ENCODE results near the gene ARID1B. TPM values are rescaled to one million over a fixed set of nuclear protein-coding genes. Genes with fewer than 3 reads are reported as not detected.

The ARID1B gene
- total RNA-seq, 2 donors from 2014 or later, result 53.1 to 69.5 TPM

DNA sequence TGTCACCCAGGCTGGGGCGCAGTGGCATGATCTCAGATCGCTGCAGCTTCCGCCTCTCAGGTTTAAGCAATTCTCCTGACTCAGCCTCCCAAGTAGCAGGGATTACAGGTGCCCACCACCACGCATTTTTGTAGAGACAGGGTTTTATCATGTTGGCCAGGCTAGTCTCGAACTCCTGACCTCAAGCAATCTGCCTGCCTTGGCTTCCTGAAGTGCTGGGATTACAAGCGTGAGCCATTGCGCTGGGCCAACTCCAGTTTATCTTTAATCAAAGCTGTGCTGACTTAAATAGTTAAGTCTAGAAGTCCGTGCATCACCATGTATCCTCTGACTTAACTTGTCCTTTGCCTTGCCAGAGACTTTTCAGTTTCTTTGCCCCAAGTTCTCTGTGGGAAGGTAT is 321.8 kb downstream of the ARID1B start:
- no peak for DNase-seq (ENCODE audit: low spot score in 2 of 2)
- Mint-ChIP-seq H3K9me3 (no peaks in the 10 kb centered on the region), H3K27ac (no peak overlapping the region), H3K36me3 (peaks cover 8% of the 10 kb centered on the region in 2 donors)
- ATAC-seq, result no peak

DNA sequence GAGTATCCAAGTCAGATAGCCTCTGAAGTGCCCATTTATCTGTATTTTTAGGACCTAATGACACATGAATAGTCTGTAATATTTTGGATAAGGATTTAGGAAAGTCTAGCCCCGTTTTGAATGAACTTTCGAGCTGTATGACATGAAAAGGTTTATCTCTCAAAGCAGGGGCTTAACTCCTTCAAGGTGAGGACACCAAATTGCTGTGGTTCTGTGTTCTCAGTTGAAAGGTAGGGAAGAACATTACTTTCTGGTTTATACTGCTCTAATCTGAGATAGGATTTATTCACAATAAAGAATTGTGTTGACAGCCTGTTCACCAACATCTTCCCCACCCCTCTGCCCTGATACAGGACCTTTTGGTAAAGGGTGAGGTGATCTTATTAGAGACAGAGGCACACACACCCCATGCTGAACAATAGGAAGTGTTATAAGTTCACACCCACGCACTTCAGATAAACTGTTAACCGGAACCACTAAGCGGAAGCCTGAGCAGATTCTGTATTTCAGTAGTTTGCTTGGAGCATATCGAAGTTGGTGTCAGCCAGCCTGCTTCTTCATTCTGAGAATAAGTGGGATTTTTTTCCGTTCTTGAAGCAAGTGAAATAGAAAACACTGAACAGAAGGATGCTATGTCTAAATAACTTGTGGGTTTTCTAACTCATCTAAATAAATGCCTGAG is 322.9 kb downstream of the ARID1B start:
- ATAC-seq, result peak; percentile 95 to 97
- H3K36me3 Mint-ChIP-seq, result peaks cover 7 to 8% of the 10 kb centered on the region in 2 donors
- peak overlapping the region; percentile 72 to 77 for H3K27ac Mint-ChIP-seq
- H3K9me3 Mint-ChIP-seq, result no peaks in the 10 kb centered on the region
- peak; percentile 48 to 57 for DNase-seq (ENCODE audit: low spot score in 2 of 2)

DNA sequence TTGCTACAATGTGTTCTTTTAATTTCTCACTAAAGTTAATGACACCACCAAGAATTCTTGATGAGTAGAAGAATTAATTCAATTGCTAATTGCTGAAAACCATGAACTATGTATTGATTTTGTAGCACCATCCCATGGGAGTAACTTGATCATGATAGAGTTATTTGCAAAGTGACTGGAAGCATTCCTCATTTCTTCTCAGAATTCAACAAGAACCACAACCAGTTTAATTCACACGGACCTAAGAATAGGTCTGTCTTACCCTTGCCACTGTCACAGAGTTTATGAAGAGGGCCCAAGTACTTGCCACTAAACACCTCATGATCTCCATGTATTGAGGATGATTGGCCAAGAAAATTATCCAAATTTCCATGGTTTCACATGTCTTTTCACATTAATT is 324.0 kb downstream of the ARID1B start:
- ATAC-seq (no peak), DNase-seq (ENCODE audit: low spot score in 2 of 2) (no peak)
- Mint-ChIP-seq H3K27ac (no peak overlapping the region), H3K36me3 (peaks cover 7 to 8% of the 10 kb centered on the region in 2 donors), H3K9me3 (no peaks in the 10 kb centered on the region)

DNA sequence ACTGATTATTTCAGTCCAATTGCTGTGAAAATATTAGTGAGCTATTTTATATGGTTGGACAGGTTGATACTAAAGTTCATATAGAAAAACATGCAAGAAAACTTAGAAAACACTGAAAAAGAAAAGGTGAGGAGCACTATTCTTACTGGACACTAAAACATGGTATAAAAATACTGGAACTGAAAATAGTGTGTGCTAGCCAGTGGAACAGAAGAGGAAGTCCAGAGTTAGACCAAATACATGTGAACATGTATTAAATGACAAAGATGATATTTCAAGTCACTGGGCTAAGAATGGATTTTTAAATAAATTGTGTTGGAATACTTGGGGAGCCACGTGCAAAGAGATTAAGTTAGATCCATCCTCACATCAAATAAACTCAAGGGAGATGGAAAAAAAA is 327.6 kb downstream of the ARID1B start:
- ATAC-seq (no peak), DNase-seq (ENCODE audit: low spot score in 2 of 2) (no peak)
- peaks cover 8 to 12% of the 10 kb centered on the region in 2 donors for H3K36me3 Mint-ChIP-seq
- H3K27ac Mint-ChIP-seq, result peak overlapping the region; percentile 9 to 39
- no peaks in the 10 kb centered on the region for H3K9me3 Mint-ChIP-seq

DNA sequence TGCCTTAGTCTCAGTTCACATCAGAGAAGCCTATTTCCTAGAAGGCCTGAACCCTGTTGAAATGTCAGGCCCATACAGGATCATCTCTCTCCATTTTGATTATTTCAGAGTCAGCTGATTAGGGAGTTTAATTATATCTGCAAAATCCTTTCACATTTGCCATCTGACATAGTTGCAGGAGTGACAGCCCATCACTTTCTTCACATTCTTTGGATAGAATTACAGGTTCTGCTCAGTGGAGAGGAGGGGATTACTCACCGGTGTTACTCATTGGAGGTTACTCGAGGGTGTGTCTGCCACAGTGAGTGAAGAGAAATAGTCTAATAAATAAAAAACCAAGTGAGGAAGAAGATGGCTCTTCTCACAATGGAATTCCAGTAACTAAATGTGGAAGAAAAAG is 329.3 kb downstream of the ARID1B start:
- no peaks in the 10 kb centered on the region for H3K9me3 Mint-ChIP-seq
- H3K36me3 Mint-ChIP-seq, result peaks cover 0 to 5% of the 10 kb centered on the region in 2 donors
- H3K27ac Mint-ChIP-seq, result peak overlapping the region; percentile 73 to 80
- DNase-seq (ENCODE audit: low spot score in 2 of 2), result no peak
- peak; percentile 42 to 46 for ATAC-seq

- ATAC-seq (no peak), DNase-seq (ENCODE audit: low spot score in 2 of 2) (no peak)
- peak overlapping the region; percentile 0 to 73 for H3K27ac Mint-ChIP-seq
- no peaks in the 10 kb centered on the region for H3K9me3 Mint-ChIP-seq
- peaks cover 0 to 12% of the 10 kb centered on the region in 2 donors for H3K36me3 Mint-ChIP-seq
Observed at GRCh38 chr6:157107571-157107914, 330.4 kb downstream of the ARID1B start.

- ATAC-seq (peak; percentile 92 to 94), DNase-seq (ENCODE audit: low spot score in 2 of 2) (peak in 1 of 2 donors; percentile 19)
- peaks cover 0 to under 1% of the 10 kb centered on the region in 2 donors for H3K9me3 Mint-ChIP-seq
- peak overlapping the region; percentile 0 to 73 for H3K27ac Mint-ChIP-seq
- H3K36me3 Mint-ChIP-seq, result peaks cover 0 to 15% of the 10 kb centered on the region in 2 donors
Observed at GRCh38 chr6:157107915-157108651, 330.9 kb downstream of the ARID1B start.

DNA sequence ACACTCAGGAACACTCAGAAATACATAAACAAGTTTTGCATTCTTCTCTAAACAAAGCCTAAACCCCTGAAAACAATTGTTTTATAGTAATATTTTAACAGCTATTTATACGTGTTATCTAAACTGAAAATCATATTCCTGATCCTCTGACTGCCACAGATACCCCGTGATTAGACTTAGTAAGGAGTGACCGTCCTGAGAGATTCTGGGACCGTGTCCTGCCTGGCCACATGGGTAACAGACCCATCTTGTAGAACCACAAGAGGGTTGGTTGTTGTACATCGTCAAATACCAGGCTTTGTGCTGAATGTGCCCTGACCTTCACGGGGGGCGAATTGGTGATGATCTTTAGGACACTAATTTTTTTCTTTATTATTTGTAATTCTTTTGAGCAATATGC is 331.7 kb downstream of the ARID1B start:
- no peak for ATAC-seq
- peaks cover 0 to 22% of the 10 kb centered on the region in 2 donors for H3K36me3 Mint-ChIP-seq

GRCh38 chr6:157110607-157111006 is 333.4 kb downstream of the ARID1B start:
- no peak overlapping the region for H3K27ac Mint-ChIP-seq
- H3K36me3 Mint-ChIP-seq, result peaks cover 0 to 22% of the 10 kb centered on the region in 2 donors
- H3K9me3 Mint-ChIP-seq, result peaks cover 0 to 4% of the 10 kb centered on the region in 2 donors
- DNase-seq (ENCODE audit: low spot score in 2 of 2) (no peak), ATAC-seq (no peak)

More for the DNA sequence above, 331.7 kb downstream of the ARID1B start:
- peaks cover 0 to 4% of the 10 kb centered on the region in 2 donors for H3K9me3 Mint-ChIP-seq
- no peak for DNase-seq (ENCODE audit: low spot score in 2 of 2)
- H3K27ac Mint-ChIP-seq, result no peak overlapping the region

GRCh38 chr6:157113389-157113788 is 336.2 kb downstream of the ARID1B start:
- H3K36me3 Mint-ChIP-seq, result peaks cover 0 to 17% of the 10 kb centered on the region in 2 donors
- no peak for ATAC-seq
- H3K27ac Mint-ChIP-seq, result no peak overlapping the region
- H3K9me3 Mint-ChIP-seq, result peaks cover 0 to 4% of the 10 kb centered on the region in 2 donors
- no peak for DNase-seq (ENCODE audit: low spot score in 2 of 2)

GRCh38 chr6:157116426-157116825 is 339.2 kb downstream of the ARID1B start:
- peaks cover 0 to 17% of the 10 kb centered on the region in 2 donors for H3K36me3 Mint-ChIP-seq
- no peak overlapping the region for H3K27ac Mint-ChIP-seq
- no peak for ATAC-seq
- no peak for DNase-seq (ENCODE audit: low spot score in 2 of 2)
- peaks cover 0 to 4% of the 10 kb centered on the region in 2 donors for H3K9me3 Mint-ChIP-seq

DNA sequence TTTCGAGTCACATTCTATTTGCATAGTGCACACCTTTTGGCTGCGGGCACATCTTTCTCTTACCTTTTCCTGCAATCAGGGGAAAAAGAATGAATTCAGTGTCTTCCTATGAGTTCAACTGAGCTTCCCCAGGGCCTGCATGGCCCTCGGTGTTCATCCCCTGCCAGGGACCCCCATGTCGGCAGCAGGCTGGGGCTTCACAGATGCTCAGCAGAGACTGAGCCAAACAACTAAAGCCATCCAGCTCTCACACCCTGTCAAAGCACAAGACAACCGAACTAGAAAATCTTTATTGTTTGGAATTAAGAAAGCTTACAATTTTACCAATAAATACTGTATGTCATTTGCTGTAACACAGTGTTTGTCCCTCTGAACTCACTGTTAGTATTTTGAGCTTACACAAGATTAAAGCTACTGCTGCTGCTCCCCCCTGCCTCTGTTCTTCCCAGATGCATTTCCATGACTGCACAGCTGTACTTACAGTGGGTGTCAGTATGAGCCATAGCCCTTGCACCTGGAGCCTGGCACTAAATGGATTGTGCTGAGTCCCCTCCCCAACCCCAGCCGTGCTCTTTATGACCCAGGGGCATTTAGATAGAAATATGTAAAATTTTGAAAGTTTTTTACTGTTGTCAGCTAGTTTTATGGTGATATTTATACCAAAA is 340.4 kb downstream of the ARID1B start:
- H3K9me3 Mint-ChIP-seq, result peaks cover 0 to 4% of the 10 kb centered on the region in 2 donors
- peaks cover 0 to 10% of the 10 kb centered on the region in 2 donors for H3K36me3 Mint-ChIP-seq
- DNase-seq (ENCODE audit: low spot score in 2 of 2) (no peak), ATAC-seq (no peak)
- no peak overlapping the region for H3K27ac Mint-ChIP-seq

DNA sequence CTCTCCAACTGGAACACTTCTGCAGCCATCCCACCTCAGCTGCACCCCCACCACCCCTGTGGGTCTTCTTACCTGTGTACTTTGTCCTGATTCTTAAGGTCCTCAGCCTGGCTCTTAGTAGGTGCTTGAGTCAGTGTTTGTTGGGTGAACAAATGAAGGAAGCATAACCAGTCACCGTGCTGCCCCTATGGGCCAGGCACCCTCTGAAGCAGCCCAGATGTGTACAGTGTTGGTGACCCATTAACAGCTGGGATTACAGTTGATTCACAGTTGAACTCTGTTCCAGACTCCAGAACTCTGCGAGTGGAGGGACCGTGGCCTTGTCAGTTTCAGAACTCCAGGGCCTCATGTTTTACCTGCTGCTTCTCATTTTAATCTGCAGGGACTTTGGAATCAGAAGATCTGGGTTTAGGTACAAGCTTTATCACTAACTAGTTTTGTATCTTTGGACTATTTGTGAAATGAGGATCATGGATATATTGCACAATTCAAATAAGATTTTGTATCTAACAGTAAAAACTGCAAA is 342.4 kb downstream of the ARID1B start:
- no peak for ATAC-seq
- DNase-seq (ENCODE audit: low spot score in 2 of 2), result no peak
- H3K27ac Mint-ChIP-seq, result peak overlapping the region in 1 of 2 donors; percentile 35
- H3K9me3 Mint-ChIP-seq, result no peaks in the 10 kb centered on the region
- no peaks in the 10 kb centered on the region for H3K36me3 Mint-ChIP-seq

GRCh38 chr6:157120534-157121232 is 343.5 kb downstream of the ARID1B start:
- no peak for ATAC-seq
- Mint-ChIP-seq H3K9me3 (no peaks in the 10 kb centered on the region), H3K36me3 (no peaks in the 10 kb centered on the region), H3K27ac (peak overlapping the region in 1 of 2 donors; percentile 35)
- DNase-seq (ENCODE audit: low spot score in 2 of 2), result no peak

DNA sequence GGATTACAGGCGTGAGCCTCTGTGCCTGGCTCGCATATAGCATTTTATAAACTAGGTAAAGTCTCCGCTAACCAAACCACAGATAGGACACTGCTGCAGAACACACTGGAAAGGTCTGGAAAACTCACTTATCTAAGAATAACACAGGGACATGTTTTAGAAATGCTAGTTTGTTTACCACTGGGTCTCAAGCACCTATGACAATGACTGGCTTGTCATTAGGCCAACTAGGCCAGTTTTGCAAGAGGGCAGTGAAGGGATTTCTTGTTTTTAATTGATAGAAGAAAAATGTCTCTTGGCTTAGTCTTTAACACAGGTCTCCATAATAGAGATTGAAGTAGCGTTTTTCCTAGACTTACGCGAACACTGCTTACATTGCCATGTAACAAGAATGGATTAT is 344.7 kb downstream of the ARID1B start:
- ATAC-seq (no peak), DNase-seq (ENCODE audit: low spot score in 2 of 2) (no peak)
- H3K36me3 Mint-ChIP-seq, result no peaks in the 10 kb centered on the region
- no peaks in the 10 kb centered on the region for H3K9me3 Mint-ChIP-seq
- H3K27ac Mint-ChIP-seq, result no peak overlapping the region

DNA sequence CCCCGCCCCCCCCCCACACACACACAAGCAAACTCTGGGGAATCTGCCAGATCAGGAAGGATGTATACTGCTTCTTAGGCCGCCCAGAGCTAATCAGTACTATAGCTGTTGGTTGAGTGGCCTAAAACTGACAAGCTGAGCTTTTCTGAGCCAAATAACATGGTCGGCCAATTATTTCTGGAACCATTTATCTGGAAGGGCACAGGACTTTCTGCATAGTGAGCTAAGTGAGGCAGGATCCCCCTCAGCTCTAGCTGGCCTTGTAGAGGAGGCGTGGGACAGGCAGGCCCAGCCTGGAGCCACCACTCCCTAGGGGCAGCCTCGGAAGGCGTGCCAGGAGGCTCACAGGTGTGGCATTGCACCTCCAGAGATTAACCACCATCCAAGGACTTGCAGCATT is 346.1 kb downstream of the ARID1B start:
- DNase-seq (ENCODE audit: low spot score in 2 of 2) (no peak), ATAC-seq (no peak)
- Mint-ChIP-seq H3K9me3 (no peaks in the 10 kb centered on the region), H3K36me3 (no peaks in the 10 kb centered on the region), H3K27ac (no peak overlapping the region)
